ENCODE results near the gene PLOD2.

The PLOD2 gene

DNA sequence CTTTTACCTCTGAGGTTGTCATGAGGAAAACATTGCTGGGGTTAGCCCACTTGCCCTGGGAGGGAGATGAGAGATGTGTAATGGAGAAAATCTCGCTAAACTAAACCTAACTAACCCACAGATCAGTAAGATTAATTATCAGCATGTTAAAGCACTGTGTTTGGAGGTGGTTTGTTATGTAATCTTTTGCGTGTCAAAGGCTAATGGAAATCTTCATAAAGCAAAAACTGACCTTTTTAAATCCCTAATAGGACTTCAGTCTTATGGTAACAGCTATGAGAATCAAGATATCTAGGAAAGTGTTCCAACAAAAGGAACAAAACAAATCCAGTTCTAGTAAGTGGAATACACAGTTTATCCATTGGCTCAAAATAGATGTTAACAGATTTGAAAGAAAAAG lies 102.7 kb downstream of the PLOD2 start:
- Histone ChIP-seq H3K79me2 (no peaks in the 10 kb centered on the region), H3K9me3 (ENCODE audit: control insufficient read depth, low read length) (no peaks in the 10 kb centered on the region), H3K27me3 (ENCODE audit: control insufficient read depth, insufficient read depth, low read length) (no peaks in the 10 kb centered on the region), H2AFZ (no peak overlapping the region), H3K4me1 (no peaks in the 10 kb centered on the region), H3K9ac (no peak overlapping the region), H3K36me3 (ENCODE audit: control insufficient read depth, insufficient read depth, low read length) (no peaks in the 10 kb centered on the region), H3K4me3 (ENCODE audit: low read depth, low read length) (no peak overlapping the region), H3K4me2 (ENCODE audit: low read length) (no peak overlapping the region), H3K27ac (no peak overlapping the region)
- TF ChIP-seq, protein P1, sequence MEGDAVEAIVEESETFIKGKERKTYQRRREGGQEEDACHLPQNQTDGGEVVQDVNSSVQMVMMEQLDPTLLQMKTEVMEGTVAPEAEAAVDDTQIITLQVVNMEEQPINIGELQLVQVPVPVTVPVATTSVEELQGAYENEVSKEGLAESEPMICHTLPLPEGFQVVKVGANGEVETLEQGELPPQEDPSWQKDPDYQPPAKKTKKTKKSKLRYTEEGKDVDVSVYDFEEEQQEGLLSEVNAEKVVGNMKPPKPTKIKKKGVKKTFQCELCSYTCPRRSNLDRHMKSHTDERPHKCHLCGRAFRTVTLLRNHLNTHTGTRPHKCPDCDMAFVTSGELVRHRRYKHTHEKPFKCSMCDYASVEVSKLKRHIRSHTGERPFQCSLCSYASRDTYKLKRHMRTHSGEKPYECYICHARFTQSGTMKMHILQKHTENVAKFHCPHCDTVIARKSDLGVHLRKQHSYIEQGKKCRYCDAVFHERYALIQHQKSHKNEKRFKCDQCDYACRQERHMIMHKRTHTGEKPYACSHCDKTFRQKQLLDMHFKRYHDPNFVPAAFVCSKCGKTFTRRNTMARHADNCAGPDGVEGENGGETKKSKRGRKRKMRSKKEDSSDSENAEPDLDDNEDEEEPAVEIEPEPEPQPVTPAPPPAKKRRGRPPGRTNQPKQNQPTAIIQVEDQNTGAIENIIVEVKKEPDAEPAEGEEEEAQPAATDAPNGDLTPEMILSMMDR (IDR thresholded peaks at IDR 0.05): no peak

DNA sequence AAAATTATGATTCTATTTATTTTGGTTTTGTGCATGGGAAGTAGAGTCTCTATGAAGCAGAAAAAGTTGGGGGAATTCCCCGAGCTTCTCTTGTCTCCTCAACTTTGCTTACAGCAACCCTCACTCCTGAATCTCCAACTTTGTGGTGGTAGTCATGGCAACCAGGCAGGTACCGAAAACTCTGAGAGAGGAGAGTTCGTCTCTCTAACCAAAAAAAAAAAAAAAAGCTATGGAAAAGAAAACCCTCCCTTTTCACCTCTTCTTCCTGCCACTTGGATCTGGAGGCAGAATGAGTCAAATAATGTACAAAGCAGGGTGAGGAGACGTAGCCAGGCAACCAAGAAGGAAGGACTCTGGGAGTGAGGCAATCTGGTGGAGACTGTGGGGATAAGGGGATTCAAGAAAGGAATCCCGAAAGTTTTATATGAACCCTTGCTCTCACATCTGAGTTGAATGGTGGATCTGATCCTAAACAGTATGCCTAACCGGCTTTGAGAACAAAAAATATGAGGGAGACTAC lies 108.1 kb downstream of the PLOD2 start:
- H3K9me3 ChIP-seq (ENCODE audit: control insufficient read depth, low read length): no peaks in the 10 kb centered on the region
- H3K79me2 ChIP-seq: no peaks in the 10 kb centered on the region
- H3K9ac ChIP-seq: no peak overlapping the region
- TF ChIP-seq, protein P1 (IDR thresholded peaks at IDR 0.05): no peak
- no peaks in the 10 kb centered on the region for H3K36me3 ChIP-seq (ENCODE audit: control insufficient read depth, insufficient read depth, low read length)
- no peak overlapping the region for H3K27ac ChIP-seq
- no peak overlapping the region for H3K4me3 ChIP-seq (ENCODE audit: low read depth, low read length)
- no peak overlapping the region for H3K4me2 ChIP-seq (ENCODE audit: low read length)
- no peak overlapping the region for H2AFZ ChIP-seq
- H3K27me3 ChIP-seq (ENCODE audit: control insufficient read depth, insufficient read depth, low read length): no peaks in the 10 kb centered on the region
- H3K4me1 ChIP-seq: peaks cover 4% of the 10 kb centered on the region

DNA sequence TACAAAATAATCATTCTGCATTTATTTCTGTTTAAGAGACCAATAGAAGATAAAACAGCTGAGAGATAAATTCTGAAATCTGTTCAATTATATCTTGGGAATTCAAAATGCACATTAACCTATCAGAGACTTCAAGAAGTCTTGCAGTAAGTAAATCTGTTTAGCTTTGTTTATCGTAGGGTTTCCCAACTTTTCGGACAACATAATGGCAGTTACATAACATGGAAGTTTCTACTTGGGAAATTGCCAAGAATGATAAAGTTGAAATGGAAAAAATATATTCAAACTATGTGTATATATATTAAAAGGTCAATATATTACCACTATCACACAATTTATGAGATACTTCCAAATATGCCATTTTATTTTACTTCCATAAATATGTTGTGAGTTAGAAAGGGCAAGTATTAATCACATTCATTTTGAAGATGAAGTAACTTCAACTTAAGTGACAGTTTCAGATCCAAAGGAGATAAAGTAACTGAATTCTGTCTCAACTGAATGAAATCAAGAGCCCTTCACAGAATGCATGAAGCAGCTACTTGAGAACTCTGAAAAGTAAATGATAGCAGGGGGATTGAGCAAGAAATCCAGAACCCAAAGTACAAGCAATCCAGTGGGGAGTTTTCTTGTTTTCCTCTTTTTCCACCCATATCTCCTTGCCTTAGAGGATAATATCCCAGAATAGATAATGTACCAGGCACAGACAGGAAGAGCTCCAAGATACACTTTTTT lies 108.8 kb downstream of the PLOD2 start:
- Histone ChIP-seq H3K4me1 (peaks cover 4% of the 10 kb centered on the region), H3K9ac (no peak overlapping the region), H3K79me2 (no peaks in the 10 kb centered on the region), H2AFZ (no peak overlapping the region), H3K4me3 (ENCODE audit: low read depth, low read length) (no peak overlapping the region), H3K9me3 (ENCODE audit: control insufficient read depth, low read length) (no peaks in the 10 kb centered on the region), H3K36me3 (ENCODE audit: control insufficient read depth, insufficient read depth, low read length) (no peaks in the 10 kb centered on the region), H3K27me3 (ENCODE audit: control insufficient read depth, insufficient read depth, low read length) (no peaks in the 10 kb centered on the region), H3K27ac (no peak overlapping the region), H3K4me2 (ENCODE audit: low read length) (no peak overlapping the region)
- TF ChIP-seq, protein P1 (IDR thresholded peaks at IDR 0.05): no peak

DNA sequence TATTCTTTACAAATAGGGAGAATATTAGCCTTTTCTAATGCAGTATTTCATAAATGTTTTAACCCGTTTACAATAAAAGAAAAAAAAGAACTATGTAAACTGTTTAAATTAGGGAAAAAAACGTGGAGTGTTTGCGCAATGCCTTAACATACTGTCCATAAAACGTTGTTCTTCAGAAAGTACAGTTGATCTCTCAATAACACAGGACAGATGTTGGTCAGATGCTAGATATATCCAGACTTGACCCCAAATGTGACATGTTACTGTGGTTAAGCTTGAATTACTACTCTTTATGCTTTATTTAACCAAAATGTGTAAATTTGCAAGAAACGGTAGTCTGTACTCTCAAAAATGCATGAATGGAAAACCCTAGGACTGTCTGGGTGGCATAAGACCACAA lies 110.3 kb downstream of the PLOD2 start:
- H3K79me2 ChIP-seq: no peaks in the 10 kb centered on the region
- H3K27ac ChIP-seq: no peak overlapping the region
- H2AFZ ChIP-seq: no peak overlapping the region
- H3K9ac ChIP-seq: no peak overlapping the region
- H3K4me3 ChIP-seq (ENCODE audit: low read depth, low read length): no peak overlapping the region
- no peaks in the 10 kb centered on the region for H3K36me3 ChIP-seq (ENCODE audit: control insufficient read depth, insufficient read depth, low read length)
- H3K27me3 ChIP-seq (ENCODE audit: control insufficient read depth, insufficient read depth, low read length): no peaks in the 10 kb centered on the region
- H3K4me2 ChIP-seq (ENCODE audit: low read length): no peak overlapping the region
- H3K4me1 ChIP-seq: peaks cover 4% of the 10 kb centered on the region
- TF ChIP-seq, protein P1 (IDR thresholded peaks at IDR 0.05): no peak
- no peaks in the 10 kb centered on the region for H3K9me3 ChIP-seq (ENCODE audit: control insufficient read depth, low read length)

DNA sequence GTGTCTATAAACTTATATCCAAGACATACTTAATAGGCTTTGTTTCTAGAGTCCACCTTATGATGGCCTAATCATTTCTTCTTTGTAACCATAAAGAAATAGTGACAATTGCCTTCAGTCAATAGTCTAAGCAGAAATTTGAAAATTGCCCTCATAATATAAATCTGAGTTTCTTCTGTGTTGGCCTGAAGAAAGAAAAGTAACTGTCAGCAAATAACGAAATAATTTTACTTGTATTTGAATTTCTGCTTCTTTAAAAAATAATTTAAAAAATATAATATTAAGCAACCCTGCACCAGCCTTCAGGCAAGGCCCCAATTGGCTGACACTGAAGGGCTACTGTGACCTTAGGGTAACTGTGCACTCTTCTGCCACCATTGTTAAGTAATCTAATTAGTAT lies 113.5 kb downstream of the PLOD2 start:
- Histone ChIP-seq H3K27me3 (ENCODE audit: control insufficient read depth, insufficient read depth, low read length) (no peaks in the 10 kb centered on the region), H3K9me3 (ENCODE audit: control insufficient read depth, low read length) (no peaks in the 10 kb centered on the region), H3K4me3 (ENCODE audit: low read depth, low read length) (no peak overlapping the region), H2AFZ (no peak overlapping the region), H3K79me2 (no peaks in the 10 kb centered on the region), H3K9ac (no peak overlapping the region), H3K36me3 (ENCODE audit: control insufficient read depth, insufficient read depth, low read length) (no peaks in the 10 kb centered on the region), H3K27ac (no peak overlapping the region), H3K4me2 (ENCODE audit: low read length) (no peak overlapping the region), H3K4me1 (peaks cover 4% of the 10 kb centered on the region)
- TF ChIP-seq, protein P1 (IDR thresholded peaks at IDR 0.05): no peak

Data from parathyroid adenoma (tissue), 2 donors.